H1 (cell line): Measurements from ENCODE around the gene CD53.

ENCODE experiments used
- CHD2 ChIP-seq: IDR thresholded peaks from 2 replicates; pipeline ENCODE4 v1.6.1; 2012; ENCODE audit warnings: low read length, improper control_type of control experiment
- CTCF ChIP-seq, 3 experiments: IDR thresholded peaks; 1 replicate in 2 of 3; 2 replicates in 1 of 3; pipeline versions ENCODE4 v1.5.1 to v1.6.1; 2011; ENCODE audit warnings: low read length in 3 of 3, mild to moderate bottlenecking in 3 of 3, inconsistent platforms in 2 of 3, low read depth in 1 of 3, moderate library complexity in 1 of 3; ENCODE audit not compliant: insufficient read depth in 1 of 3; ENCODE audit errors: control extremely low read depth in 1 of 3
- HDAC2 ChIP-seq, 2 experiments: fragments of 300-600 bp in 1 of 2; sonication (generic) in 1 of 2; IDR thresholded peaks; 2 replicates each; pipeline ENCODE4 v1.6.1; 2011 to 2012; ENCODE audit warnings: low read depth in 2 of 2, low read length in 2 of 2, mild to moderate bottlenecking in 2 of 2, moderate library complexity in 2 of 2, borderline replicate concordance in 1 of 2, inconsistent platforms in 1 of 2
- USF2 ChIP-seq: IDR thresholded peaks from 2 replicates; pipeline ENCODE4 v1.6.1; 2011; ENCODE audit warnings: low read length, improper control_type of control experiment

- TF ChIP-seq CTCF (IDR thresholded peaks at IDR 0.05; ENCODE audit: control extremely low read depth in 1 of 3, insufficient read depth in 1 of 3, low read depth in 1 of 3, low read length in 3 of 3) (no peak), CHD2 (no peak), HDAC2 (IDR thresholded peaks at IDR 0.05; ENCODE audit: borderline replicate concordance in 1 of 2, low read depth in 2 of 2, low read length in 2 of 2) (no peak), USF2 (no peak)
Measured at GRCh38 chr1:110872745-110873720, at the start of gene CD53.
